ENCODE results near the gene ZNF182. TPM values are rescaled to one million over a fixed set of nuclear protein-coding genes. Genes with fewer than 3 reads are reported as not detected.

Gene ZNF182
- total RNA-seq, result 3.9 and 5.4 TPM in 2 replicates

DNA sequence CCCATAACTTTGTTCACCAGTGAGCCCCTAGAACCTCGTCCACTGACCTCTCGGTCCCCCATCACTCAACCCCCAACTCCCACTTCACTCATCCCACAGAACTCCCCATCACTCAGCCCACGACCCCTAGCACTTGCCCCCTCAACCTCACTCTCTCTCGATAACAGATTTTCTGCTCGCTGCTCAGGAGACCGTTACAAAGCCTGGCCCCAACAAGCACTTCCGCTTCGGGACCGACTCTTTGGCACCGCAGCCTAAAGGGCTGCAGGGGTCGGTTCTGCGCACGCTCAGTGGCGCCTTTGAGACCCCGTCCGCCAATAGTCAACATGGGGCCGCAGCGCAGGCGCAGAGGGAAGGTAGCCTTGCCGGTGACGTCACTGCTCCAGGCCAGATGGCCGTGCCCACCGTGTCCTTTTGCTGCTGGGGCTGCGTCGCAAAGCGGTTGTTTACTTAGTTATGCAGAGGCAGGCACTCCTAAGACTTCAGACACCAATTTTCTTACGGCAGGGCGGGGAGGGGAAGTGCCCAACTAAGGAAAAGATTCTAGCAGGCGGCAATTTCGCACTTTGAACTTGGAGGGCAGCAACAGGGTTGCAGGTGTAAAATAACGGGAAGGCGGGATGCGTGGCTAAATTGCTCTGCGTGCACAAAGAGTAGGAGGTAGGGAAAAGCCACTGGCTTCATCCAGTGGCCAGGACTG is at the start of gene ZNF182:
TSS of gene ZNF182 (minus strand) at position 232 of the 700 bp plus-strand sequence. CDS start 1,380 bp downstream, outside the sequence.

DNA sequence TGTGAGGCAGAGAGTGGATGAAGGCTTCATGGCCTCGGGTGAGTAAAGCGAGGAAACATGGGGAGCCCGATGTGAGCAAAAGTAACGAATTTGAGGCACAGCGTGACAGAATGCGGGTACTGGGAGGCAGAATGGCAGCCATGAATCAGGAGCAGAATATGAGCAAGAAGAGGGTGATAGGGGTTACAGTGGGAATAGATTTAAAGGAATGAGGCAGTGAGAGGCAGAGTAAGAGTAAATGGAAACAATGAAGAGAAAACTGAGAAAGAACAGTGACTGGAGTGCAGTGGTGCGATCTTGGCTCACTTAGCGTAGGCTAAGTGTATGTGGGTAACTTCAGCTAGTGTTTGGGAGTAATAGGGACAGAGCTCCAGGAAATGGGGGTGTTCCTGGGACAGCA is 2.9 kb upstream of the ZNF182 start, which contains the start of gene SPACA5:
TSS of gene SPACA5 (plus strand) at position 301 of the 400 bp plus-strand sequence. CDS start 815 bp downstream, outside the sequence.

Other genes with a start within 250 kb of the ZNF182 start
- 6.0 and 7.0 TPM in 2 replicates for gene ZNF81, start 167.1 kb downstream of the ZNF182 start, total RNA-seq
- not detected in 2 replicates for gene SPACA5, start 3.0 kb upstream of the ZNF182 start, total RNA-seq
- gene ZNF630, start 67.7 kb upstream of the ZNF182 start, total RNA-seq, result 2.0 and 2.3 TPM in 2 replicates
- gene SPACA5B, start 126.6 kb upstream of the ZNF182 start, total RNA-seq, result not detected in 2 replicates
- not detected in 2 replicates for gene SSX5, start 192.8 kb upstream of the ZNF182 start, total RNA-seq